OCI-LY1 (cell line): ENCODE data around the gene SLC25A18.

Source experiments
- EZH2 ChIP-seq: fragments of 200-600 bp; sonication (generic), shearing (Covaris generic); IDR thresholded peaks from 2 replicates; pipeline ENCODE4 v1.8.0; 2017; ENCODE audit warnings: borderline replicate concordance, mixed run types, mild to moderate bottlenecking, antibody characterized with exemption, low read length, moderate library complexity, mixed read lengths
- TF ChIP-seq, protein P1 (sequence below): fragments of 200-600 bp; sonication (generic), shearing (Covaris generic); IDR thresholded peaks from 2 replicates; pipeline ENCODE4 v1.5.1; 2017; ENCODE audit warnings: mild to moderate bottlenecking, antibody characterized with exemption, low read length, moderate library complexity, mixed read lengths

DNA sequence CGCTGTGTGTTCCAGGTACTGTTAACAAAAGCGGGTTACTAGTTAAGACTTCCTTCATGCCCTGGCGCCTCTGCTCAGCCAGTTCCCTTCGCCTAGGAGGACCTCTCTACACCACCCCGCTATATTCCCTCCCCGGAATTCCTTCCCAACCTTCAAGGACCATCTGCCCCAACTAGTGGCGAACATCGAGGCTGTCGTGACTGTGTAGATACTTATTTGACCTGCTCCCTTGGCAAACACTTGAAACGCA is 74.8 kb downstream of the SLC25A18 start:
- TF ChIP-seq, protein P1, sequence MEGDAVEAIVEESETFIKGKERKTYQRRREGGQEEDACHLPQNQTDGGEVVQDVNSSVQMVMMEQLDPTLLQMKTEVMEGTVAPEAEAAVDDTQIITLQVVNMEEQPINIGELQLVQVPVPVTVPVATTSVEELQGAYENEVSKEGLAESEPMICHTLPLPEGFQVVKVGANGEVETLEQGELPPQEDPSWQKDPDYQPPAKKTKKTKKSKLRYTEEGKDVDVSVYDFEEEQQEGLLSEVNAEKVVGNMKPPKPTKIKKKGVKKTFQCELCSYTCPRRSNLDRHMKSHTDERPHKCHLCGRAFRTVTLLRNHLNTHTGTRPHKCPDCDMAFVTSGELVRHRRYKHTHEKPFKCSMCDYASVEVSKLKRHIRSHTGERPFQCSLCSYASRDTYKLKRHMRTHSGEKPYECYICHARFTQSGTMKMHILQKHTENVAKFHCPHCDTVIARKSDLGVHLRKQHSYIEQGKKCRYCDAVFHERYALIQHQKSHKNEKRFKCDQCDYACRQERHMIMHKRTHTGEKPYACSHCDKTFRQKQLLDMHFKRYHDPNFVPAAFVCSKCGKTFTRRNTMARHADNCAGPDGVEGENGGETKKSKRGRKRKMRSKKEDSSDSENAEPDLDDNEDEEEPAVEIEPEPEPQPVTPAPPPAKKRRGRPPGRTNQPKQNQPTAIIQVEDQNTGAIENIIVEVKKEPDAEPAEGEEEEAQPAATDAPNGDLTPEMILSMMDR: no peak
- no peak for TF ChIP-seq EZH2
